Left lung (tissue), 10 donors: ENCODE measurements around the gene MRM2. TPM values are rescaled to one million over a fixed set of nuclear protein-coding genes. Genes with fewer than 3 reads are reported as not detected.
"Not testable (repeated sequence)": the region's sequence is repeated elsewhere in the genome, so short reads cannot be mapped to it uniquely, and the experiment has no call there.

Source experiments
- ATAC-seq: fragments of 200-7000 bp; cut with Tn5 transposase; one replicate; pipeline ENCODE4 v1.9.1; 2020; ENCODE audit warnings: moderate library complexity
- DNase-seq, 4 donors: peaks; one replicate each; pipeline ENCODE4 v3.0.0-alpha.2; 2013 to 2020
- H3K27ac ChIP-seq, 2 donors: fragments of 200-600 bp; sonication (generic) in 1 of 2; one replicate each; pipeline versions ENCODE4 v1.5.0 to v1.8.0; 2020 to 2021
- H3K27me3 ChIP-seq, 2 donors: fragments of 200-600 bp; sonication (generic) in 1 of 2; one replicate each; pipeline versions ENCODE4 v1.5.0 to v1.8.0; 2020 to 2021
- H3K36me3 ChIP-seq, 2 donors: fragments of 200-600 bp; sonication (generic) in 1 of 2; one replicate each; pipeline versions ENCODE4 v1.5.0 to v1.8.0; 2020 to 2021
- H3K4me1 ChIP-seq, 2 donors: fragments of 200-600 bp; one replicate each; pipeline ENCODE4 v1.8.0; 2021
- H3K4me3 ChIP-seq, 2 donors: fragments of 200-600 bp; sonication (generic) in 1 of 2; one replicate each; pipeline versions ENCODE4 v1.5.0 to v1.8.0; 2020 to 2021; ENCODE audit warnings: mild to moderate bottlenecking in 1 of 2
- H3K9me3 ChIP-seq, 2 donors: fragments of 200-600 bp; sonication (generic) in 1 of 2; one replicate each; pipeline versions ENCODE4 v1.5.0 to v1.8.0; 2020 to 2021
- intact Hi-C, 2 donors: fragments of 100-400 bp; cut with DNase I; formaldehyde crosslinking; loops; one replicate each; pipeline versions ENCODE4 v1.11.2 to v1.14.2; 2022
- polyA plus RNA-seq, 6 donors: library from polyadenylated mRNA; unstranded; fragments of 120-200 nt; gene quantifications; one replicate each; pipeline ENCODE4 v1.2.1, GENCODE V29; 2013; ENCODE audit not compliant: insufficient read length in 6 of 6
- total RNA-seq, 2 donors: library from RNA; stranded (reverse); fragmentation: NEBNext Ultra II Directional; extraction: Animal tissue kit (Norgen Biotek cat#: 25700); gene quantifications; one replicate each; pipeline ENCODE4 v1.2.1, GENCODE V29; 2021
- TF ChIP-seq, protein P1 (sequence below), 2 donors: fragments of 200-600 bp; sonication (generic) in 1 of 2; IDR thresholded peaks; one replicate each; pipeline versions ENCODE4 v1.5.0 to v1.8.0; 2021; ENCODE audit warnings: antibody characterized with exemption in 2 of 2
- donor health status: DM: no; HTN: yes; CAD: no.
- donor health status: DM: no; HTN: no; CAD: no.

Gene MRM2
- total and polyA plus RNA-seq, 8 donors = 23.0 to 36.6 (median 31.2) TPM

DNA sequence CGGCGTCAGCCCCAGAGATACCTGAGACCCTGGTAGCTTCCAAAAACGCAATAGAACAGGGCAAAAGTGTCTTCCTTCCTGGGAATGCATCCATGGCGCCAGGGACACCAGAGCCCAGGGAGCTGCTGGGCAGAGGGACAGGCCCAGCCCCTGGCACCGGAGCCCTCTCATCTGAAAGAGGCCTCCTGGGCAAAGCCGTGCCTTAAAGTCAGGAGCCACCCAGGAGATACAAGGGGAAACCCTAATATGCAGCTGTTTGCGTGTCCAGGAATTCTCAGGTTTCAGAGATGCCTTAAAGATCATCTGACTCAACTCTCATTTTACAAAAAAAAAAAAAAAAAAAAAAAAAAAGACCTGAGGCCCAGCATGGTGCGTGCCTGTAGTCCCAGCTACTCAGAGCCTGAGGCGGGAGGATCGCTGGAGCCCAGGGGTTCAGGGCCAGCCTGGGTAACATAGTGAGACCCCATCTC lies 28.0 kb upstream of the MRM2 start:
- ATAC-seq = no peak
- TF ChIP-seq, protein P1, sequence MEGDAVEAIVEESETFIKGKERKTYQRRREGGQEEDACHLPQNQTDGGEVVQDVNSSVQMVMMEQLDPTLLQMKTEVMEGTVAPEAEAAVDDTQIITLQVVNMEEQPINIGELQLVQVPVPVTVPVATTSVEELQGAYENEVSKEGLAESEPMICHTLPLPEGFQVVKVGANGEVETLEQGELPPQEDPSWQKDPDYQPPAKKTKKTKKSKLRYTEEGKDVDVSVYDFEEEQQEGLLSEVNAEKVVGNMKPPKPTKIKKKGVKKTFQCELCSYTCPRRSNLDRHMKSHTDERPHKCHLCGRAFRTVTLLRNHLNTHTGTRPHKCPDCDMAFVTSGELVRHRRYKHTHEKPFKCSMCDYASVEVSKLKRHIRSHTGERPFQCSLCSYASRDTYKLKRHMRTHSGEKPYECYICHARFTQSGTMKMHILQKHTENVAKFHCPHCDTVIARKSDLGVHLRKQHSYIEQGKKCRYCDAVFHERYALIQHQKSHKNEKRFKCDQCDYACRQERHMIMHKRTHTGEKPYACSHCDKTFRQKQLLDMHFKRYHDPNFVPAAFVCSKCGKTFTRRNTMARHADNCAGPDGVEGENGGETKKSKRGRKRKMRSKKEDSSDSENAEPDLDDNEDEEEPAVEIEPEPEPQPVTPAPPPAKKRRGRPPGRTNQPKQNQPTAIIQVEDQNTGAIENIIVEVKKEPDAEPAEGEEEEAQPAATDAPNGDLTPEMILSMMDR (IDR thresholded peaks at IDR 0.05) = no peak
- H3K9me3 ChIP-seq = no peaks in the 10 kb centered on the region
- no peak overlapping the region for H3K27ac ChIP-seq
- intact Hi-C loops = no loop called here
- peaks cover 0 to 42% of the 10 kb centered on the region in 2 donors for H3K36me3 ChIP-seq
- H3K27me3 ChIP-seq = no peaks in the 10 kb centered on the region
- H3K4me1 ChIP-seq = no peaks in the 10 kb centered on the region
- no peak for DNase-seq
- H3K4me3 ChIP-seq = no peak overlapping the region

DNA sequence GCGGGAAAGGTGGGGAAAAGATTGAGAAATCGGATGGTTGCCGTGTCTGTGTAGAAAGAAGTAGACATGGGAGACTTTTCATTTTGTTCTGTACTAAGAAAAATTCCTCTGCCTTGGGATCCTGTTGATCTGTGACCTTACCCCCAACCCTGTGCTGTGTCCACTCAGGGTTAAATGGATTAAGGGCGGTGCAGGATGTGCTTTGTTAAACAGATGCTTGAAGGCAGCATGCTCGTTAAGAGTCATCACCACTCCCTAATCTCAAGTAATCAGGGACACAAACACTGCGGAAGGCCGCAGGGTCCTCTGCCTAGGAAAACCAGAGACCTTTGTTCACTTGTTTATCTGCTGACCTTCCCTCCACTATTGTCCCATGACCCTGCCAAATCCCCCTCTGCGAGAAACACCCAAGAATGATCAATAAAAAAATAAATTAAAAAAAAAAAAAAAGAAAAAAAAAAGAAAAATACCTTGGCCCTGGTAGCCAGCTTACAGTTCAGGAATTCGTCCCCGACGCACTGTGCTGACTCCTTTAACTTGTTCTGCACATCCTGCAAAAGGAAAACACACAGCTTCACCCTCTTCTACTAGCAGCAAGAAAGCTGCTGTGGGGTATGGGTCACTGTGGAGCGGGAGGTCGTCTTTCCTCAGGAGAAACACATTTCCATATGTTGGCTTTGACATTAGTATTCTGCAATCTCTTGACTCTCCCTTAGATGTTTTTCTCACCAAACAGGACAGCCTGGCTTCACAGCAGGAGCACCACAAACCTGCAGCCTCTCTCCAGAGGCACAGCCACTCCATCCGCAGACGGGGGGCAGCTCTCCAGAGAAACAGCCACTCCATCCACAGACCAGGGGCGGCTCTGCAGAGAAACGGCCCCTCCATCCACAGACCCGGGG lies 27.3 kb upstream of the MRM2 start:
- H3K4me1 ChIP-seq, intact Hi-C loops, DNase-seq, H3K9me3 ChIP-seq, ATAC-seq, H3K27me3 ChIP-seq, H3K4me3 ChIP-seq: not testable (repeated sequence)
- Histone ChIP-seq H3K36me3 (peaks cover 0 to 38% of the 10 kb centered on the region in 2 donors), H3K27ac (peak overlapping the region in 1 of 2 donors; percentile 9)

DNA sequence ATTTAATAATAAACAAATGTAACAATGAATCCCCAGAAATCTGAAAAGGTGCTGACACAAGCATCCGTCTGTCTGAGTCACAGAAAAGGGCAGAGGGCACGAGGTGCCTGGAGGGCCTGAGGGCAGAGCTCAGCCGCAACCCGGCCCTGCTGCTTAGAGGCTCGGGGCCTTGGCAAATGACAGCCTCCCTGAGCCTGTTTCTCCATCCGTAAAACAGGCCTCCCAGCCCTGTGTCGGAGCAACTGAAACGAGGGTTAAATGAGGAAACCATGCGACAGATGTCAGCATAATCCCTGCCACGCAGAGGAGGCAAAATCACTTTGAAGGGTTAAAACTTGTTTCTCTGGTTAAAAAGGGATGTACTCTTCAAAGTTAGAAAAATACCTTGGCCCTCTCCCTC lies 24.9 kb upstream of the MRM2 start:
- TF ChIP-seq, protein P1 (IDR thresholded peaks at IDR 0.05) = no peak
- no peak overlapping the region for H3K27ac ChIP-seq
- H3K9me3 ChIP-seq = no peaks in the 10 kb centered on the region
- no peaks in the 10 kb centered on the region for H3K27me3 ChIP-seq
- ATAC-seq (no peak), DNase-seq (no peak)
- intact Hi-C loops = no loop called here
- H3K4me1 ChIP-seq = peaks cover 0 to 3% of the 10 kb centered on the region in 2 donors
- H3K4me3 ChIP-seq = no peak overlapping the region
- H3K36me3 ChIP-seq = peaks cover 0 to 40% of the 10 kb centered on the region in 2 donors

GRCh38 chr7:2264158-2264557 lies 22.2 kb upstream of the MRM2 start:
- DNase-seq = no peak
- ATAC-seq = no peak
- peaks cover 0 to 16% of the 10 kb centered on the region in 2 donors for H3K4me1 ChIP-seq
- H3K4me3 ChIP-seq = no peak overlapping the region
- intact Hi-C loops = no loop called here
- H3K27ac ChIP-seq = no peak overlapping the region
- peaks cover 0 to 29% of the 10 kb centered on the region in 2 donors for H3K36me3 ChIP-seq
- H3K9me3 ChIP-seq = no peaks in the 10 kb centered on the region
- no peaks in the 10 kb centered on the region for H3K27me3 ChIP-seq
- TF ChIP-seq, protein P1 (IDR thresholded peaks at IDR 0.05) = no peak

DNA sequence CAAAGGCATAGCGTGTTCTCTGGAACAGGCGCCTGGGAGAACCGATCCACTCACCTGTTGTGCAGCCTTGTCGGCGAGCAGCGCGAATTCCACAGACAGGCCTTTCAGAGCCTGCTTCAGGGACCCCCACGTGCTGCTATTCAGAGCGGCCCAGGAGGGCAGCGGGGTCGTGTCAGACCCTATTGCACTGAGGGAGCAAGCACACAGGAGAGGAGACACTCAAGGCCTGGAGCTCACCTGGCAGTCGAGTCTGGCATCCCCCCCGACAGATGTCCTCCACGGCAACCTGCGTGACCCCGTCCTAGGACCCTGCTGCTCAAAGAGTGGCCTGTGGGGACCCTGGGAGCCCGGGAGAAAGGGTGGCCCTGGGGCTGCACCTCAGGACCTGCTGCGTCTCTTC lies 21.2 kb upstream of the MRM2 start:
- ATAC-seq (no peak), DNase-seq (no peak)
- TF ChIP-seq, protein P1 (IDR thresholded peaks at IDR 0.05) = no peak
- H3K27ac ChIP-seq = no peak overlapping the region
- H3K36me3 ChIP-seq = peaks cover 0 to 34% of the 10 kb centered on the region in 2 donors
- H3K27me3 ChIP-seq = no peaks in the 10 kb centered on the region
- intact Hi-C loops = no loop called here
- H3K9me3 ChIP-seq = no peaks in the 10 kb centered on the region
- H3K4me1 ChIP-seq = peaks cover 0 to 16% of the 10 kb centered on the region in 2 donors
- no peak overlapping the region for H3K4me3 ChIP-seq
